HepG2 (cell line): ENCODE measurements around the gene ABCC3. TPM values are rescaled to one million over a fixed set of nuclear protein-coding genes. Genes with fewer than 3 reads are reported as not detected.
A peak's percentile ranks its signal among the peaks of the same experiment; 100 is the strongest.

Experiments
- AGO2 ChIP-seq: fragments of 200-400 bp; formaldehyde crosslinking; optimal IDR thresholded peaks from 2 replicates; pipeline ENCODE3; 2017; ENCODE audit warnings: mild to moderate bottlenecking, low read depth, low read length, moderate library complexity
- BRF2 ChIP-seq: sonication (generic); formaldehyde crosslinking; IDR thresholded peaks from 2 replicates; pipeline ENCODE4 v1.8.1; 2022; ENCODE audit warnings: mild to moderate bottlenecking, missing genetic modification reagents
- CSRNP1 ChIP-seq: sonication (generic); formaldehyde crosslinking; IDR thresholded peaks from 2 replicates; pipeline ENCODE4 v1.8.1; 2023; ENCODE audit warnings: mild to moderate bottlenecking, missing genetic modification reagents
- ISX ChIP-seq: sonication (generic); formaldehyde crosslinking; conservative IDR thresholded peaks from 2 replicates; pipeline ENCODE4 v1.5.0; 2020; ENCODE audit warnings: missing genetic modification reagents
- JUNB ChIP-seq: sonication (generic); formaldehyde crosslinking; IDR thresholded peaks from 2 replicates; pipeline ENCODE4 v1.8.0; 2022; ENCODE audit warnings: missing genetic modification reagents, mild to moderate bottlenecking, borderline replicate concordance
- JUND ChIP-seq: sonication (generic); formaldehyde crosslinking; IDR thresholded peaks from 2 replicates; pipeline ENCODE4 v1.8.0; 2022; ENCODE audit warnings: mild to moderate bottlenecking, missing genetic modification reagents
- KDM6A ChIP-seq: IDR thresholded peaks from 2 replicates; pipeline ENCODE4 v1.6.1; 2016; ENCODE audit warnings: low read depth
- NFE2 ChIP-seq: sonication (generic); formaldehyde crosslinking; IDR thresholded peaks from 2 replicates; pipeline ENCODE4 v1.4.0; 2020; ENCODE audit warnings: missing genetic modification reagents
- PCBP1 ChIP-seq: fragments of 200-400 bp; formaldehyde crosslinking; IDR thresholded peaks from 2 replicates; pipeline ENCODE4 v1.6.1; 2017; ENCODE audit warnings: mild to moderate bottlenecking, low read depth, low read length, borderline replicate concordance
- RBFOX2 ChIP-seq: fragments of 200-400 bp; formaldehyde crosslinking; IDR thresholded peaks from 2 replicates; pipeline ENCODE4 v1.6.1; 2017; ENCODE audit warnings: low read depth, mild to moderate bottlenecking, low read length
- RXRB ChIP-seq: IDR thresholded peaks from 2 replicates; pipeline ENCODE4 v1.6.1; 2016; ENCODE audit warnings: borderline replicate concordance, missing genetic modification reagents, missing compliant biosample characterization
- SAFB2 ChIP-seq: sonication (generic); formaldehyde crosslinking; IDR thresholded peaks from 2 replicates; pipeline ENCODE4 v1.5.1; 2020; ENCODE audit warnings: missing genetic modification reagents, low read depth, mild to moderate bottlenecking, borderline replicate concordance
- SMC3 ChIP-seq: IDR thresholded peaks from 2 replicates; pipeline ENCODE4 v1.6.1; 2011; ENCODE audit warnings: low read length, improper control_type of control experiment
- THAP11 ChIP-seq: IDR thresholded peaks from 2 replicates; pipeline ENCODE4 v1.6.1; 2016; ENCODE audit warnings: missing biosample characterization, missing genetic modification reagents
- ZBTB46 ChIP-seq: sonication (generic); formaldehyde crosslinking; IDR thresholded peaks from 2 replicates; pipeline ENCODE4 v1.4.0; 2020; ENCODE audit warnings: mild to moderate bottlenecking, missing genetic modification reagents, borderline replicate concordance
- ZFP90 ChIP-seq: sonication (generic); formaldehyde crosslinking; IDR thresholded peaks from 2 replicates; pipeline ENCODE4 v1.8.0; 2022; ENCODE audit warnings: missing genetic modification reagents, mild to moderate bottlenecking, inconsistent platforms, borderline replicate concordance
- ZNF337 ChIP-seq: sonication (generic); formaldehyde crosslinking; IDR thresholded peaks from 2 replicates; pipeline ENCODE4 v1.5.1; 2020; ENCODE audit warnings: missing genetic modification reagents, low read depth, mild to moderate bottlenecking, borderline replicate concordance
- ZNF431 ChIP-seq: sonication (generic); formaldehyde crosslinking; IDR thresholded peaks from 2 replicates; pipeline ENCODE4 v1.9.0; 2022; ENCODE audit warnings: missing genetic modification reagents, low read depth, mild to moderate bottlenecking, borderline replicate concordance
- ZNF460 ChIP-seq: sonication (generic); formaldehyde crosslinking; IDR thresholded peaks from 2 replicates; pipeline ENCODE4 v1.5.1; 2020; ENCODE audit warnings: missing genetic modification reagents, mild to moderate bottlenecking, borderline replicate concordance
- ZNF557 ChIP-seq: sonication (generic); formaldehyde crosslinking; IDR thresholded peaks from 2 replicates; pipeline ENCODE4 v1.4.0; 2020; ENCODE audit warnings: missing genetic modification reagents
- ZNF740 ChIP-seq: sonication (generic); formaldehyde crosslinking; IDR thresholded peaks from 2 replicates; pipeline ENCODE4 v1.4.0; 2020; ENCODE audit warnings: missing genetic modification reagents
- ZNF75D ChIP-seq: sonication (generic); formaldehyde crosslinking; IDR thresholded peaks from 2 replicates; pipeline ENCODE4 v1.8.1; 2023; ENCODE audit warnings: missing genetic modification reagents, mild to moderate bottlenecking, borderline replicate concordance
- ZNF775 ChIP-seq: sonication (generic); formaldehyde crosslinking; IDR thresholded peaks from 2 replicates; pipeline ENCODE4 v1.4.0; 2020; ENCODE audit warnings: missing genetic modification reagents, mild to moderate bottlenecking, moderate library complexity, borderline replicate concordance
- ZNF883 ChIP-seq: sonication (generic); formaldehyde crosslinking; IDR thresholded peaks from 2 replicates; pipeline ENCODE4 v1.5.1; 2020; ENCODE audit warnings: mild to moderate bottlenecking, missing genetic modification reagents; ENCODE audit errors: not compliant biosample characterization
- ZSCAN5A ChIP-seq: sonication (generic); formaldehyde crosslinking; IDR thresholded peaks from 2 replicates; pipeline ENCODE4 v1.8.0; 2022; ENCODE audit warnings: mild to moderate bottlenecking, missing genetic modification reagents, borderline replicate concordance
- polyA plus RNA-seq, 8 experiments: library from polyadenylated mRNA; depleted of rRNA in 3 of 8; stranded (reverse) in 7 of 8; unstranded in 1 of 8; fragments of >200 nt; fragmentation: Illumina TruSeq in 4 of 8; extraction: Trizol in 4 of 8; gene quantifications; 2 replicates each; pipeline versions ENCODE4 v1.2.1 to v1.2.3, GENCODE V29; 2011 to 2016; ENCODE audit warnings: low read depth in 4 of 8, missing spikeins in 1 of 8, mixed read lengths in 1 of 8; ENCODE audit not compliant: insufficient read depth in 1 of 8
- total RNA-seq, 5 experiments: library from RNA; depleted of rRNA; stranded (reverse); fragments of >200 nt; fragmentation: Illumina TruSeq; extraction: Trizol; gene quantifications; 2 replicates each; pipeline ENCODE4 v1.2.3, GENCODE V29; 2016; ENCODE audit warnings: low read depth in 1 of 5

Gene ABCC3
- total and polyA plus RNA-seq, 2 of the 13 experiments (the other 11 are each of a cell fraction or from before 2014, with no cell fraction given): 25.2 to 50.7 TPM

- TF ChIP-seq ISX (CRISPR knock-in tag) (no peak), ZNF75D (CRISPR knock-in tag) (no peak), ZNF337 (CRISPR knock-in tag) (no peak), BRF2 (no peak), PCBP1 (no peak), ZFP90 (CRISPR knock-in tag) (no peak), ZNF431 (CRISPR knock-in tag) (no peak), SAFB2 (CRISPR knock-in tag) (no peak), JUND (CRISPR knock-in tag) (peak; percentile 70; the same call in 1 of the 2 replicates), AGO2 (no peak), ZNF775 (CRISPR knock-in tag) (no peak), KDM6A (CRISPR knock-in tag) (no peak), ZNF557 (CRISPR knock-in tag) (no peak), THAP11 (CRISPR knock-in tag) (no peak), RBFOX2 (no peak), ZNF460 (no peak), RXRB (CRISPR knock-in tag) (no peak; the same call in 1 of the 2 replicates), ZNF883 (no peak), CSRNP1 (no peak), NFE2 (CRISPR knock-in tag) (no peak), ZNF740 (CRISPR knock-in tag) (no peak), JUNB (CRISPR knock-in tag) (no peak), ZBTB46 (no peak), ZSCAN5A (CRISPR knock-in tag) (no peak), SMC3 (no peak)
Measured at GRCh38 chr17:50679008-50679544, 44.4 kb downstream of the ABCC3 start (continued).
